Limb (tissue), 2 donors: ENCODE results near the gene PPP2CA.
"Not testable (repeated sequence)": the region's sequence is repeated elsewhere in the genome, so short reads cannot be mapped to it uniquely, and the experiment has no call there.

Experiments
- DNase-seq, 2 donors: peaks; one replicate each; pipeline ENCODE4 v3.0.0-alpha.2; 2016; ENCODE audit errors: extremely low spot score in 2 of 2

Gene PPP2CA

DNA sequence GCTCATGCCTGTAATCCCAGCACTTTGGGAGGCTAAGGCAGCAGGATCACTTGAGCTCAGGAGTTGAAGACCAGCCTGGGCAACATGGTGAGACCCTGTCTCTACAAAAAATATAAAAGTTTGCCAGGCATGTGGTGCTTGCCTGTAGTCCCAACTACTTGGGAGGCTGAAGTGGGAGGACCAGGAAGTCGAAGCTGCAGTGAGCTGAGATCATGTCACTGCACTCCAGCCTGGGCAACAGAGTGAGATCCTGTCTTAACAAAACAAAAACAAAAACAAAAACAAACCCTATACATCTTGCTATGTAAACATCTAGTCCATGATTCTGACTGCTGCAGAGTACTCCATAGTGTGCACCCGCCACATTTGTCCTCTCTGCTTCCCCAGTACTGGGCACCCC, 19.8 kb upstream of the PPP2CA start:
- DNase-seq = no peak

DNA sequence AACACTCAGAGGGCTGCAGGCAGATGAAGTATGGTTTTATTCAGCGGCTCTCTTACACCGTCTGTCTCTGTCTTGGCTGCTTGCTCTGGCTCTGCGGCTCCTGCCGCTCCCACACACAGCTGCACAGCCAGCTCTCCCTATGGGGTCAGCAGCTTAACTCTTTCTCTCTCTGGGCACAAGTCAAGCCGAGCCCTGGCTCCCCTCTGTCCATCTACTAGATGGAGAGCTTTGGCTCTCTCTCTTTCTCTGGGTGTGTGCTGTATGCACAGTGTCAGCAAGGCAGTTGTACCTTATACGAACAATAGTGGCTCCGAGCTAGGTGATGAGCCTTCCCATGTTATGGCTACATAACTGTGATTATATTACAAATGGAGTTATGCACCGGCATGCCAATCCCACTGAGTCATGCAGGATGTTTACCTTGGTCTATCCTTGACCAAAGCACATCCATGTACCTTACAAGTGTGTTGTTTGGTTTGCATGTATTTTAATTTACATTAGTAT, 19.3 kb upstream of the PPP2CA start:
- peak in 1 of 2 donors; percentile 47 for DNase-seq

DNA sequence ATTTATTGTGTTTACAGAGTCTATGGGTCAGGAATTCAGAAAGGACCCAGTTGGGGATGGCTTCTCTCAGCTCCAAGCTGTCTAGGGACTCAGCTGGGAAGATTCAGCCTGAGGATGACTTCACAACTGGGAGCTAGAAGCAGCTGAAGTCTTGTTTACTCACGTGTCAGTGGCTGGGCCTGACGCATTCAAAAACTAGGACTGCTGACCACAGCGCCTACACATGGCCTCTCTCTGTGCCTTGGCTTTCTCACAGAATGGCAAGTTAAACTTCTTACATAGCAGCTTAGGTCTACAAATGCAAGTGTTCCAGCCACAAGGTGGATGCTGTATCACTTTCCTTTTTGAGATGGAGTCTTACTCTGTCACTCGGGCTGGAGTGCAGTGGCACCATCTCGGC, 16.3 kb upstream of the PPP2CA start:
- no peak for DNase-seq

DNA sequence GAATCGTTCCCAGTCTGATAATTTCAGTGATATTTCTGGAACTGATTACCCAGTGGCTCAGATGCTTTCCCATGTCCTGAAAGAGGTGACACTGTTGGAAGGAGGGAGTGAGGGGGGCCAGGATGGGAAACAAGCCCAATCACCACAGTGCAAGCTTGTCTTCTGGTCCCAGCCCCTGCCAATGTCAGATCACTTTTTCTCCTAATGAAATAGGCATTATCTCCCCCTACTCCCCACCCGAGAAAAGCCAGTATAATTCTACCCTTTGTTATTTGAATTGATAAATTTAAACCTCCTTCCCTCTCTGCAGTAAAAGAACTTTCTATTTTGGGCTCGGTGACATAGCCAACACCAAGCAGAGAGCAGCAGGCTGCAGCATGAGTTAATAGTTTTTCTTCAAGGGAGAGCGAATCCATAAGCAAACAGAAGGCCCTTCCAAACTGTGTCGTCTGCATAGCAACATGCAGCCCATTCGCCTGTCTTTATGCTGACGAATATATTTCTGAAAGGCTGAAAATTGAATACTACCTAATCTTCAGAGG, 14.6 kb upstream of the PPP2CA start:
- DNase-seq = peak; percentile 29 to 74

DNA sequence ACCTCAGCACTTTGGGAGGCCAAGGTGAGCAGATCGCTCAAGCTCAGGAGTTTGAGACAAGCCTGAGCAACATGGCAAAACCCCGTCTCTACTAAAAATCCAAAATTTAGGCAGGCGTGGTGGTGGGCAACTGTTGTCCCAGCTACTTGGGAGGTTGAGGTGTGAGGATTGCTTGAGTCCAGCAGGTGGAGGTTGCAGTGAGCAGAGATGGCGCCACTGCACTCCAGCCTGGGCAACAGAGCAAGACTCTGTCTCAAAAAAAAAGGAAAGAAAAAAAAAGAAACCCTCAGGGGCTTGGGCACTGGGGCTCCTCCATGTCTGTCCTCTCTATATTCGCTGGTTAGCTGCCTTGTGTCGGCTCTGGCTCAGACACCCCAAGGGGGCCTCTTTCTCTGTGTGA, 10.9 kb upstream of the PPP2CA start:
- no peak for DNase-seq

DNA sequence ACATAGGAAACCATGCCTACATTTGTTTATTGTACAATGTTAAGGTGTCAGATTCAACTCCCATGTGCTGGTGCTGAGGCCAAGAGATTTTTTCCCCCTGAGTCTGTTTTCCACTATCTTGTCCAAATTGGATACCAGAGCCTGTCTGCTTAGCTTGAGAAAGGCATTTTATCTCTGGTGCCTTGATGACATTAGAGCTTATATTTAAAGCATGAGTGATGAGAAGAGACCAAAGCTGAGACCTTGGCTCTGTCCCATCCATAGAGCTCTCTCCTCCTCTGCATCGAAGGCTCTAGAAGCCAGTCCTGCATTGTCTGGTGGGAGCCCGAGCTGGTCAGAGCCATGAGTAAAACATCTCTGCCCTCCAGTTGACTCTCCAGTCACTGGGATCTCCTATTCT, 10.4 kb upstream of the PPP2CA start:
- no peak for DNase-seq

DNA sequence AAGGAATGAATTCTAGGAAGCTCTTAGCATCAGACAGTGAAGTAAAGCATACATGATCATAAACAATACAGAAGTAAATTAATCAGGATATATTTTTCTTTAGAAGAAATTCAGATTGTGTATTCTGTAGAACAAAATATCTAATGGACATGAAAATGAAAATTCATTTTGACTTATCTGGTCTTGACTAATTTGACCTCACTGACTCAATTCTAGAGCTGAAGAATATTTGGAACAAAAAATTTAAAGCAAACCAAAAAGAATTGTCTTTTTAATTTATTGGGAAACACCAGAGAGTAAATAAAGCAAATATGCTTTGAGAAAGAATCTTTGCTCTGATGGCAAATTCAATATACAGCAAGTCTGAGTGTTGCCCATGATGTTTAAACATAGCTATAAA, 2.8 kb upstream of the PPP2CA start:
- no peak for DNase-seq

DNA sequence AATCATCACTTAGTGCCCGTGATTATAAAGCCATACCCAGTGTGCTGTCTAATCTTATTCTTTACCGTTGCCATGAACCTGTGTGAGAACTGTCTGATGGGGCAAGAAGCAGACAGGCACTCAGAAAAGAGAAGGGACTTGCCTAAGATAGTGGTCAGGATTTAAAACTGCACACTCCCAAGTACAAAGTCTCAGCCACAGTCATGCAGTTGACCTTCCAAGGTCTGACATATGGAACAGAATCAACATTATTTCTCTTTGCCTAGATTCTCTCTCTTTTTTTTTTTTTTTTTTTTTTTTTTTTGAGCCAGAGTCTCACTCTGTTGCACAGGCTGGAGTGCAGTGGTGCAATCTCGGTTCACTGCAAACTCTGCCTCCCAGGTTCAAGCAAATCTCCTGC, 1.9 kb upstream of the PPP2CA start:
- no peak for DNase-seq

DNA sequence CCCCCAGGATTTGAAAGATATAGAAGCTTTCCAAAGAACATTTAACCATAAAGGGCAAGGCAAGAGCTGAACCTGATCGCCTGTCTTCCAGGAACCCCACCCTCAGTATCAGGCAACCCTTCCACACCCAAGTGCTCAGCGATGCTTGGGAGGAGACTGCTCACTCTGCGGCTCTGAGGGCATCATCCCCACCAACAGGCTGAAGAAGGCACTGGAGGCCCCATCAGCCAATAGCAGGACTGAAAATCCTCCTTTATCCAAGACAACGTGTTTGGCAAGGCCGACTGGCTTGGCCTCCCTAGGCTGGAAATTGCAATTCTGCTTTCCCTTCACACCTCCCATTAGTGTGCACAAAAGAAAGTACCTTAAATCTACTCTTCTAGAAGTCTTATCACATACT, 1.4 kb upstream of the PPP2CA start:
- DNase-seq = peak in 1 of 2 donors; percentile 38

DNA sequence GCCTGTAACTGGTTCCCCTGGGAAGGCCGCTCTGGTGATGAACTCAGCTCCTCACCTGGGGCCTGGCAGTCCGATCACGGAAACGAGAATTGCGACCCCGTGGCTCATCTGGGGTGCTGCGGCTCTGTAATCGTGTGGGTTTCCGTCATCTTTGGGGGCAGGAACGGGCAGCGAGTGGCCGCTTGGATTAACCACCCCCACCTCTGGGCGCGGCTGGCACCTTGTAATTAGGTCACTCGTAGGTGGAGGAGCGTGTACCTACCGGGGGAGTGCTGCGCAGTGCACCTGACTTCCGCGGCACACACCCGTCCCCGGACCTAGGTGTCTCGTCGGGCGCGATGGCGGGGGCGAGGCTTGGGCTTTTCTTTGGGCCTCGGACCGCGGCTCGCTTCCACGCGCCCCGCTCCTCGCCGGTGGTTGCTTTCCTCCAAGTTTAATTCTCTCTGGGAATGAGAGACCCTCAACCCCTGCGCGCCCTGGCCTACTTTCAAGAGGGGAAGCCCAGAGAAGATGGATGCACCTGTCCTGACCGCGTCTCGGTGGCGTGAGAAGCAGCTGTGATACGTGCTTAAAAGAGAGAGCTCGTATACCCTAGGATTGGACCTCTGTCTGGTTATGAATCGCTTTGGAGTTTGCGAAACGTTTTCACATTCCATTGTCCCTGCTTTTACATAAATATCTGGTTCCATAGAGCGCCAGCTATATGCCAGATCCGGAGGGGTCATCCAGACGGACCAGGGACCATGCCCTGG, 744 bp upstream of the PPP2CA start:
- no peak for DNase-seq

DNA sequence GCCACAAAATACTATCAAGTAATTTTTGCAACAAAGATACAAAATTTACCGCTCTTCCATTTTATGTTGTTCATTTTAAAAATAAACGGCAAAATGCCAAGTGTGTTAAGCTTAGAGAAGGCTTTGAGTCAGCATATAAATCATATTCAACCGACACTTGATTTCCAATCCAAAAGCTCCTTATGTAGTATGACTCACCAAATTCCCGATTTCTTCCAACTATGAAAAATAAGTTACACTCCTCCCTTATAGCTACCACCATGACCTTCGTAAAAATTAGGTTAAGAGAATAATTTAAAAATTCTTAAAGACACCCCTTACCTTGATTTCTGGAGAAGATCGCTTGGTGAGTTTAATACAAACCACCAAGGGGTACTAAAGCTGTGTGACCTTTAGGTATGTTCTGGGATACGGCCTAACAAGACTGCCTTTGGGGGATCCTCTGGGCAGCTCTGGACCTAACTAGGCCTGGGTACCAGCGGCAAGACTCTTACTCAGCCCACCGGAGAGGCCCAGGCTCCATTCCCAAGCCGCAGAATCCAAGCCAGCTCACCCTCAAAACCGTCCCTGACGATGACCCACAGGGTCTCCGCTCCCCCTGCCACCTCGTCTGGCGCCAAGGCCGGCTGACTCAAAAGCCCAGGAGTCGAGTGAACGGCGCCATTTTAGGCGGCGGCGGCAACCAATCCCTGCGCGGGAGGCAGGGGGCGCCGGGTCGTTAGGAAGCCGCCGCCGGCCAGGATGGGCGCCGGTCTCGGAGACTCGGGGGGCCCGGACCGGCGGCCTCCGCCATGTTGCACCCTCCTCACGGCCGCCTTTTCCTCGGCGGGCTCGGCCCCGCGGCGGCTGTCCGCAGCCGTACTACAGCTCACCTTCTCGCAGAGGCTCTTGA, 739 bp downstream of the PPP2CA start:
- peak; percentile 55 to 87 for DNase-seq

DNA sequence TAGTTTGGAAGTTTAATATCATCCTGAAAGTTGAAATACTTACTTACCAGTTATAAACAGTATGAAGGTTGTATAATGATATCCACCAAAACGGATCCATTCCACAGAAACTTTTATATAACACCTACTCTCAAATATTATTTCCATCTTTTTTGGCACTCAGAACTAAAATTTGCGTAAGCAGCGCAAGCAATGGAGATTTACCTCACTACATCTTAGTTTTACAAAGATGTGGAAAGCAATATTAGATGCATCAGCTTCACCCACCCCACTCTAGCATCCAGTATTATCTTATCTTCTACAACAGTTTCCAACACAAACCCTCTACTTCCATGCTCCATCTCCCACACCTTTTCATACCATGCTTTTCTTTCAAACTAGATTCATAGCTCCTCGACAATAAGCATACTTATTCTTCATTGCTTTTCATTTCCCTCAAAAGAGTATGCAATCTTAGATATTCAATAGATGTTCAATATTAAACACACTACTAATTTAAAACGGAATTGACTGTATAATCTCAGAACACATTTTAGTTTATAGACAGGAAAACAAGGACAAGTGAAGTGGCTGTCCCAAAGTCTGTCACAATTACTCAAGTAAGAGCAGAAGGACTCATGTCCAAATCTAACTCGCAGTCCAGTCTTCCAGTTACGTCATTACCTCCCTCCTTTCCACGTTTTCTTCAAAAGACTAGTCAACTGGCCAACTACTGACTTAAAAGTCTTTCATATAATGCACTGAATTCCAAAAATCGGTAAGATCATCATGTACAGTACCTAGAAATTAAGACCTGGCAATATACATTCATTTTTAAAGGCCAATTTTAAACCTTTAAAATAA, 2.2 kb downstream of the PPP2CA start:
- DNase-seq = no peak

DNA sequence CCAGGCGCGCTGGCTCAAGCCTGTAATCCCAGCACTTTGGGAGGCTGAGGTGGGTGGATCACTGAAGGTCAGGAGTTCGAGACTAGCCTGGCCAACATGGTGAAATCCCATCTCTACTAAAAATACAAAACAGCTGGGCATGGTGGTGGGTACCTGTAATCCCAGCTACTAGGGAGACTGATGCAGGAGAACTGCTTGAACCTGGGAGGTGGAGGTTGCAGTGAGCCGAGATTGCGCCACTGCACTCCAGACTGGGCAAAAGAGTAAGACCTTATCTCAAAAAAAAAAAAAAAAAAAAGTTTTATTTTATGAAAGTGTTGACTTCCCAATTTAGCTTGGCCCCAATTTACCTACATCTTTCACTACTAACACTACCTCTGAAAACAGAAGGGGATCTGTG, 4.2 kb downstream of the PPP2CA start:
- DNase-seq = not testable (repeated sequence)

DNA sequence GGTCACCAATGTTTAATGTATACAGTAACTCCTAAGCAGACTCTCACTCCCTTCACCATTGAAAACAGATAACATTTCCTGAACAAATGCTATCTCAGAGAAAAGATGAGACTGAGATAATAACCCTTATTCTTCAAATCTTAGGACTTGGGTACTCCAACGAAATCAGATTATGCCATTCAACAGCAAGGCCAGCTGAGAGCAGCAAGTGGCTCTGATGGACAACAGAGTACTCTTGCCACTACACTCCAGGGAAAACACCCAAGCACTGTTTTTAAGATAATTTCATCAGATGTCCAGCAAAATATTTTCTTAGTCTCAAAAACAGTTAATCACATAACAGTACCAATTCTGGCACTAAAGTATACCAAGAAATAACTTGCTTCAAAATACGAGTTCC, 10.1 kb downstream of the PPP2CA start:
- no peak for DNase-seq

DNA sequence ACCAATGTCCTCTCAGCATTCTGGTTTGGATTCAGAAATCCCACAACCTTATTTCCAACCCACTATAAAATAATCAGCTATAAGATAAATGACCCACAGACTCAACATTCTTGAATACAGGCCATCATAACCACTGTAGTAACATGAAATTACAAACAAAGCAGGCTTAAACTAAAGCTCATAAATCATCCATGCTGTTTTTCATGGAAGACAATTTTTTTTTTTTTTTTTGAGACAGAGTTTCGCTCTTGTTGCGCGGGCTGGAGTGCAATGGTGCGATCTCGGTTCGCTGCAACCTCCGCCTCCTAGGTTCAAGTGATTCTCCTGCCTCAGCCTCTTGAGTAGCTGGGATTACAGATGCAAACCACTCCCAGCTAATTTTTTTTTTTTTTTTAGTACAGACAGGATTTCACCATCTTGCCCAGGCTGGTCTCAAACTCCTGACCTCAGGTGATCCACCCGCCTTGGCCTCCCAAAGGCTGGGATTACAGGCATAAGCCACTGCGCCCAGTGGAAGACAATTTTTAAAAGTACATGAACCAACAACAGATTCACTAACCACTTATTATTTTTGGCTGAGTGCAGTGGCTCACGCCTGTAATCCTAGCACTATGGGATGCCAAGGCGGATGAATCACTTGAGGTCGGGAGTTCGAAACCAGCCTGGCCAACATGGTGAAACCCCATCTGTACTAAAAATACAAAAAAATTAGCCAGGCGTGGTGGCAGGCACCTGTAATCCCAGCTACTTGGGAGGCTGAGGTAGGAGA, 14.4 kb downstream of the PPP2CA start:
- DNase-seq = not testable (repeated sequence)

DNA sequence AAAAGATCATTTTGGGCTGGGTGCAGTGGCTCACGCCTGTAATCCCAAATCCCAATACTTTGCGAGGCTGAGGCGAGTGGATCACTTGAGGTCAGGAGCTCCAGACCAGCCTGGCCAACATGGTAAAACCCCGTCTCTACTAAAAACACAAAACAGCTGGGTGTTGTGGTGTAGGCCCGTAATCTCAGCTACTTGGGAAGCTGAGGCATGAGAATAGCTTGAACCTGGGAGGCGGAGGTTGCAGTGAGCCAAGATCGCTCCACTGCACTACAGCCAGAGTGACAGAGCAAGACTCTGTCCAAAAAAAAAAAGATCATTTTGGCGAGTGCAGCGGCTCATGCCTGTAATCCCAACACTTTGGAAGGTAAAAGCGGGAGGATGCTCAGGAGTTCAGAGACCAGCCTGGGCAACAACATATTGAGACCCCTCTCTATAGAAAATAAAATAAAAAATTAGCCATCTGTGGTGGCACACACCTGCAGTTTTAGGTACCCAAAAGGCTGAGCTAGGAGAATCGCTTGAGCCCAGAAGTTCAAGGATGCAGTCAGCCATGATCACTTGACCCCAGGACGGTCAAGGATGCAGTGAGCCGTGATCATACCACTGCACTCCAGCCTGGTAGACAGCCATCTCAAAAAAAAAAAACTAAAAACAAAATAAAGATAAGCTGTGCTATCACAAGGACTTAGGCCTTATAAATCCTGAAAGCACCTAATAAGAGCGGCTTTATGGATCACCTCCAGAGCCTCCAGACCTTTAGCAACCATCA, 16.2 kb downstream of the PPP2CA start:
- no peak for DNase-seq

DNA sequence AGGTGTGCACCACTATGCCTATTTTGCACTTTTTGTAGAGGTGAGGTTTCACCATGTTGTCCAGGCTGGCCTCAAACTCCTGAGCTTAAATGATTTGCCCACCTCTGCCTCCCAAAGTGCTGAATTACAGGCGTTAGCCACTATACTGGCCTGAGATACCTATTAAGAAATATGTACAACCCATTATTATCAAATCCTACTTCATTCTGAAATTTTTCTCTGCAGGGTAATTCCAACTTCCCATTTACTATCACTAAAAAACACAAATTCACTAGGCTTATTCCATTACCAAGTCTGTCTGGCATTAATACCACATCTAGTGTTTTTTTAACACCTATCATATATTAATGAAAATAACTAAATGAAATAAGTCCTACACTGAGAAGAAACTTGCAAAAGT, 18.2 kb downstream of the PPP2CA start:
- DNase-seq = no peak

DNA sequence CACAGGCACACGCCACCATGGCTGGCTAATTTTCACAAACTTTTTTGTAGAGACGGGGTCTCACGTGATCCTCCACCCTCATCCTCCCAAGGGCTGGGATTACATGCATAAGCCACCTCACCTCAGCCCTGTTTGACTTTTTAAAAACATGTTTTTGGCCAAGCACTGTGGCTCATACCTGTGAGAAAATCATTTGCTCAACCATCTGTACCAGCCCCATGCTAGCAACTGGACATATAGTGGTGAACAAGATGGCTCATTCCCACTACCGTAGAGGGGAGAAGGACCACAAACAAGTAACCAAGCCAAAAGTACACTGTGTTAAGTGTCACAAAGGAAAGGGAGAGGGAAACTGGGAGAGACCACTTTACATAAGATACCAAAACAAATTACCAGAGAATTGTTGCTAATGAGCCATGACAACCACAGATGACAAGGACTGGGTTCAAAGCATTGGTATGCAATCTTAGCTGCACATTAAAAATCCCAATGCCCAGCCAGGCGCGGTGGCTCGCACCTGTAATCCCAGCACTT, 19.2 kb downstream of the PPP2CA start:
- DNase-seq = no peak

DNA sequence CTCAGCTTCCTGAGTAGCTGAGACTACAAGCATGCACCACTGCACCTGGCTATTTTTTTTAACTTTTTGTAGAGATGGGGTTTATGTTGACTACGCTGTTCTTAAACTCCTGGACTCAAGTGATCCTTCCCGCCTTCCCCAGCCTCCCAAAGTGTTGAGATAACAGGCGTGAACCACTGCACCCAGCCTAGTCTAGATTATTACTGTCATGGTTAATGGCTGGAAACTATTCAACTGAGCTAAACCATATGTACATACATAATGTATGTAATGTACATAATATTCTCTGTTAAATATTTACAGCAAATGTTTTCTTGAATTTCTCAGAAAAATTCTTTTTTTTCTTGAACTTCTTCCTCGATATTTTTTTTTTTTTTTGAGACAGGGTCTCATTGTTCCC, 21.3 kb downstream of the PPP2CA start:
- DNase-seq = no peak

DNA sequence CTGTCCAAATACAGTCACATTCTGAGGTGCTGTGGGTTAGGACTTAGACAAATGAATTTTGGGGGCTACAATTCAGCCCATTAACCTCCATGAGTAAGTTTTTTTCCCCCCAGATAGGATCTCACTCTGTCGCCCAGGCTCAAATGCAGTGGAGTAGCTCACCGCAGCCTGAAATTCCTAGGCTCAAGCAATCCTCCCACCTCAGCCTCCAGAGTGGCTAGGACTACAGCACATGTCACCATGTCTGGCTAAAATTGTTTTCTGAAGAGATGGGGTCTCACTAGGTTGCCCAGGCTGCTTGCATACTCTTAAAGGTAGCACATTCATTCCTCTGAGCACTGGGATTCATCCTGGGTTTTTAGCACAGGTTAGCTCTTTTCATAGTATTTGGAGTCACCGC, 22.2 kb downstream of the PPP2CA start:
- no peak for DNase-seq
